ENCODE measurements around the gene LRRC4. TPM values are rescaled to one million over a fixed set of nuclear protein-coding genes. Genes with fewer than 3 reads are reported as not detected.

Gene LRRC4
- total and polyA plus RNA-seq, 2 donors (not counting 3 experiments of a cell fraction or from before 2014, with no cell fraction given), result 3.8 to 4.2 TPM

DNA sequence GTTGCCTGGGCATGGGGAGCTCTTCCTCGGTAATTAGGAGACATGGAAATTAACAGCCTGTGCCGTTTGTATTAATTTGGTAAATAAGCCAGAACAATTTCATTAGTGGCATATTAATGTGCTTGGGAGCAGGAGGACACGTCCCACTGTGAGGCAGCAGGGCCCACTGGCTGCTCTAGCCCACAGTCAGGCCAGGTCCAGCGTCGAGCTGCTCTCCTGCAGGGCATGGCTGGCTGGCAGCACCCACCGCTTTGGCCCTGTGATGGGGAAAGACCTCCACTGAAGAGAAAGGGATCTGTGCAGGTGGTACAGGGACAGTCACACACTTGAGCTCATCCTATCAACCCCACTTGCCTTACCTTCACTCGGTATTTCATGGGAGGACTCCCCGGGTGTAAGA, 37.5 kb upstream of the LRRC4 start:
- Histone ChIP-seq H3K36me3 (ENCODE audit: control insufficient read depth in 2 of 2, extremely low read depth in 1 of 2, insufficient read depth in 2 of 2, low read length in 2 of 2) (peaks cover 0 to 2% of the 10 kb centered on the region in 2 experiments), H3K79me2 (ENCODE audit: control insufficient read depth, insufficient read depth, low read length) (no peaks in the 10 kb centered on the region), H3K9ac (replicated peaks; ENCODE audit: extremely low read depth, insufficient read depth, low read length) (no peak overlapping the region), H4K20me1 (replicated peaks; ENCODE audit: control insufficient read depth, extremely low read depth, insufficient read depth, low read length) (no peaks in the 10 kb centered on the region), H3K9me1 (replicated peaks; ENCODE audit: control insufficient read depth, extremely low read depth, insufficient read depth, low read length) (no peaks in the 10 kb centered on the region), H3K27me3 (ENCODE audit: control insufficient read depth in 2 of 2, insufficient read depth in 2 of 2, low read length in 2 of 2) (no peaks in the 10 kb centered on the region), H3K9me3 (replicated peaks; ENCODE audit: control insufficient read depth, insufficient read depth, low read length) (no peaks in the 10 kb centered on the region), H3K4me2 (ENCODE audit: insufficient read depth, low read length) (no peak overlapping the region), H3K27ac (ENCODE audit: insufficient read depth, low read depth, low read length) (no peak overlapping the region), H3K4me1 (ENCODE audit: control insufficient read depth, extremely low read depth, insufficient read depth, low read length) (no peaks in the 10 kb centered on the region), H2AFZ (ENCODE audit: low read depth, low read length) (no peak overlapping the region), H3K4me3 (replicated peaks in 1 of 3; ENCODE audit: insufficient read depth in 1 of 3, low read depth in 1 of 3, low read length in 3 of 3) (no peak overlapping the region)
- FAIRE-seq, result no peak
- TF ChIP-seq EZH2 (IDR thresholded peaks at IDR 0.05; ENCODE audit: borderline replicate concordance, low read depth, low read length, severe bottlenecking), result no peak
- TF ChIP-seq, protein P1, sequence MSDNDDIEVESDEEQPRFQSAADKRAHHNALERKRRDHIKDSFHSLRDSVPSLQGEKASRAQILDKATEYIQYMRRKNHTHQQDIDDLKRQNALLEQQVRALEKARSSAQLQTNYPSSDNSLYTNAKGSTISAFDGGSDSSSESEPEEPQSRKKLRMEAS (IDR thresholded peaks at IDR 0.05; ENCODE audit: insufficient read depth, insufficient read length), result no peak
- no peak for TF ChIP-seq GATA2 (IDR thresholded peaks at IDR 0.05; ENCODE audit: insufficient read depth, insufficient read length, low read depth, low read length)
- TF ChIP-seq CTCF (IDR thresholded peaks at IDR 0.05; ENCODE audit: extremely low read depth in 1 of 2, insufficient read depth in 1 of 2, low read depth in 1 of 2, low read length in 2 of 2), result no peak
- TF ChIP-seq FOS (IDR thresholded peaks at IDR 0.05; ENCODE audit: borderline replicate concordance, insufficient read depth, low read length), result no peak
- dilution Hi-C loops (cut with MboI; ENCODE audit: extremely low pct_ligation_motif_present, low sequenced_read_pairs) (no loop called here), intact Hi-C loops (cut with micrococcal nuclease) (no loop called here)
- ChIA-PET POLR2A (no interaction called here), CTCF (interaction anchor here (1.0 to 1.4 kb wide), 5 partner anchors 13 to 360 kb away, joined by 3 to 4 read pairs (median 3); no protein-coding TSS in a partner anchor)
- DNase-seq (ENCODE audit: low read depth, low spot score), result no peak
- BruUV-seq (replicated peaks), result no TSS peak
